NCI-H1694 (cell line): ENCODE results near the gene CTRB1.
"Not testable (repeated sequence)": the region's sequence is repeated elsewhere in the genome, so short reads cannot be mapped to it uniquely, and the experiment has no call there.

Experiments
- DNase-seq: peaks from one replicate; lab custom pipeline; 2025; lab: John Stamatoyannopoulos, UW

CTRB1 gene

GRCh38 chr16:75272629-75273028, 53.8 kb downstream of the CTRB1 start:
- DNase-seq: not testable (repeated sequence)

- no peak for DNase-seq
Measured at GRCh38 chr16:75273054-75273925, 54.5 kb downstream of the CTRB1 start.
